CMK (cell line): ENCODE measurements around the gene LRRC3.

Experiments
- DNase-seq: peaks from one replicate; pipeline ENCODE4 v3.0.0-alpha.2; 2010; ENCODE audit warnings: low read depth

LRRC3 gene

GRCh38 chr21:44478124-44478800, 23.0 kb downstream of the LRRC3 start:
- no peak for DNase-seq

- DNase-seq = no peak
Observed at GRCh38 chr21:44478801-44479167, 23.5 kb downstream of the LRRC3 start.

- DNase-seq = peak; percentile 20
Observed at GRCh38 chr21:44479556-44480199, 24.4 kb downstream of the LRRC3 start.

- no peak for DNase-seq
Observed at GRCh38 chr21:44480200-44481053, 25.1 kb downstream of the LRRC3 start.

- DNase-seq = no peak
Observed at GRCh38 chr21:44482581-44483287, 27.4 kb downstream of the LRRC3 start.

GRCh38 chr21:44483288-44484237, 28.3 kb downstream of the LRRC3 start:
- no peak for DNase-seq

- DNase-seq = no peak
Observed at GRCh38 chr21:44484498-44485253, 29.4 kb downstream of the LRRC3 start.

- DNase-seq = no peak
Observed at GRCh38 chr21:44485254-44485793, 30.0 kb downstream of the LRRC3 start.

- DNase-seq = no peak
Observed at GRCh38 chr21:44485796-44486195, 30.5 kb downstream of the LRRC3 start.

- DNase-seq = no peak
Observed at GRCh38 chr21:44486302-44486701, 31.0 kb downstream of the LRRC3 start.

GRCh38 chr21:44487831-44488230, 32.5 kb downstream of the LRRC3 start:
- peak; percentile 29 for DNase-seq

- no peak for DNase-seq
Observed at GRCh38 chr21:44489962-44490361, 34.7 kb downstream of the LRRC3 start.

GRCh38 chr21:44490405-44490804, 35.1 kb downstream of the LRRC3 start:
- DNase-seq = no peak

GRCh38 chr21:44490816-44491215, 35.5 kb downstream of the LRRC3 start:
- no peak for DNase-seq

- no peak for DNase-seq
Observed at GRCh38 chr21:44492567-44493385, 37.5 kb downstream of the LRRC3 start.

GRCh38 chr21:44494418-44494817, 39.1 kb downstream of the LRRC3 start:
- no peak for DNase-seq

GRCh38 chr21:44494956-44495355, 39.6 kb downstream of the LRRC3 start:
- no peak for DNase-seq

- DNase-seq = no peak
Observed at GRCh38 chr21:44495611-44496563, 40.6 kb downstream of the LRRC3 start.
